ES-I3 (cell line): ENCODE results near the gene RGS7.
"Not testable (repeated sequence)": the region's sequence is repeated elsewhere in the genome, so short reads cannot be mapped to it uniquely, and the experiment has no call there.

Source experiments
- H3K36me3 ChIP-seq: 2 replicates; pipeline ENCODE4 v1.6.1; 2013; ENCODE audit warnings: mild to moderate bottlenecking, low read length, control low read depth, moderate library complexity; ENCODE audit not compliant: insufficient read depth
- H3K4me1 ChIP-seq: 2 replicates; pipeline ENCODE4 v1.6.1; 2013; ENCODE audit warnings: mild to moderate bottlenecking, control low read depth, low read length; ENCODE audit not compliant: insufficient read depth
- H3K9ac ChIP-seq: 2 replicates; pipeline ENCODE4 v1.6.1; 2013; ENCODE audit warnings: low read depth, mild to moderate bottlenecking, low read length, moderate library complexity
- H3K9me3 ChIP-seq: 2 replicates; pipeline ENCODE4 v1.6.1; 2013; ENCODE audit warnings: mild to moderate bottlenecking, low read length, moderate library complexity; ENCODE audit not compliant: control insufficient read depth, insufficient read depth

The RGS7 gene

GRCh38 chr1:240909701-240910457 lies 447.1 kb downstream of the RGS7 start:
- no peaks in the 10 kb centered on the region for H3K9me3 ChIP-seq
- no peaks in the 10 kb centered on the region for H3K36me3 ChIP-seq
- H3K4me1 ChIP-seq = no peaks in the 10 kb centered on the region
- no peak overlapping the region for H3K9ac ChIP-seq

- Histone ChIP-seq H3K36me3 (no peaks in the 10 kb centered on the region), H3K9me3 (peaks cover 2% of the 10 kb centered on the region; the same call in 1 of the 2 replicates), H3K9ac (no peak overlapping the region), H3K4me1 (no peaks in the 10 kb centered on the region)
Measured at GRCh38 chr1:240906477-240906876, 450.5 kb downstream of the RGS7 start.

- no peaks in the 10 kb centered on the region for H3K4me1 ChIP-seq
- no peak overlapping the region for H3K9ac ChIP-seq
- peaks cover 2% of the 10 kb centered on the region; the same call in 1 of the 2 replicates for H3K9me3 ChIP-seq
- H3K36me3 ChIP-seq = no peaks in the 10 kb centered on the region
Measured at GRCh38 chr1:240905225-240905765, 451.7 kb downstream of the RGS7 start.

- not testable (repeated sequence) for H3K36me3 ChIP-seq, H3K4me1 ChIP-seq, H3K9ac ChIP-seq, H3K9me3 ChIP-seq
Measured at GRCh38 chr1:240895424-240895823, 461.6 kb downstream of the RGS7 start.

DNA sequence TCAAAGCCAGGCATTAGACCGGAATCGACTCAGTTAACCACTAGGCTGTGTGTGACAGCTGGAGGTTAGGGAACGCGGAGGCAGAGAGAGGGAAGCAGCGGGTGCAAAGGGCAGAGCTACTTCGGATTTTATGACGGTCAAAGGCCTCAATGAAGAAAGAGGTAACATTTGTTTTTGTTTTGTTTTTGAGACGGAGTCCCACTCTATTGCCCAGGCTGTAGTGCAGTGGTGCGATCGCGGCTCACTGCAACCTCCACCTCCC lies 468.3 kb downstream of the RGS7 start:
- Histone ChIP-seq H3K36me3 (no peaks in the 10 kb centered on the region), H3K4me1 (no peaks in the 10 kb centered on the region), H3K9me3 (no peaks in the 10 kb centered on the region), H3K9ac (no peak overlapping the region)

GRCh38 chr1:240888039-240888786 lies 468.8 kb downstream of the RGS7 start:
- no peaks in the 10 kb centered on the region for H3K4me1 ChIP-seq
- no peaks in the 10 kb centered on the region for H3K9me3 ChIP-seq
- H3K9ac ChIP-seq = no peak overlapping the region
- H3K36me3 ChIP-seq = no peaks in the 10 kb centered on the region

DNA sequence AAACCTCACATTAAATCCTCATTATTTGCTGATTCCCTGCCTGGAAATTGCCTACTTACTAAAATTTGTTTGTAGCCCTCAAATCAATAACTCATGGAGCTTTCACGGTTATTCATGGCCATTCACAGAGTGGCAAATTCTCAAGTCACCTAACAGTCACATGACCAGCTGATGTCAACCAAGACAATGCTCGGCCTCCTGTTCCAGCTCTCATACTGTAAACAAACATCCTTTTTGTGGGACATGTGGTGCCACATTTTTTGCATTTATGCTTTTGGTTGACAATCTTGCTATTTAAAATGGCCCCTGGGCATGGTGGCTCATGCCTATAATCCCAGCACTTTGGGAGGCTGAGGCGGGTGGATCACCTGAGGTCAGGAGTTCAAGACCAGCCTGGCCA lies 473.5 kb downstream of the RGS7 start:
- no peaks in the 10 kb centered on the region for H3K9me3 ChIP-seq
- H3K36me3 ChIP-seq = no peaks in the 10 kb centered on the region
- H3K4me1 ChIP-seq = no peaks in the 10 kb centered on the region
- no peak overlapping the region for H3K9ac ChIP-seq

GRCh38 chr1:240882656-240883308 lies 474.2 kb downstream of the RGS7 start:
- H3K36me3 ChIP-seq, H3K9ac ChIP-seq, H3K9me3 ChIP-seq, H3K4me1 ChIP-seq: not testable (repeated sequence)

DNA sequence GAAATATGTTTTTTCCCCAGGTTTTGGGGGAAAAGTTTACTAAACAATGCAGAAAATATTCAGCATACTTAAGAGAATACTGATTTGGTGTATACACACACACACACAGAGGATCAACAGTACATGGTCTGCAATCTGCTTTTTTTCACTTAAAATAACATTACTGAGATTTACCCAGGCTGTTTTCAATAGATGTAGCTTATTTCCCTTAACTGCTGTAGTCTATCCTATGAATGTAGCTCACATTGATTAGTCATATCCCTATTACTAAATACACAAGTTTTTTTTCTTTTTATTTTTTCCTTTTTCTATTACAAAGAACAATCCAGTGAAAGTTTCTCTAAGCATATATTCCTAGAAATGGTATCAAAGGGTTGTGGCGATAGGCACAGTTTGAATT lies 478.4 kb downstream of the RGS7 start:
- H3K9me3 ChIP-seq = no peaks in the 10 kb centered on the region
- no peaks in the 10 kb centered on the region for H3K4me1 ChIP-seq
- H3K9ac ChIP-seq = no peak overlapping the region
- no peaks in the 10 kb centered on the region for H3K36me3 ChIP-seq

- no peaks in the 10 kb centered on the region for H3K36me3 ChIP-seq
- H3K9ac ChIP-seq = no peak overlapping the region
- H3K4me1 ChIP-seq = no peaks in the 10 kb centered on the region
- H3K9me3 ChIP-seq = no peaks in the 10 kb centered on the region
Measured at GRCh38 chr1:240877605-240878004, 479.4 kb downstream of the RGS7 start.

GRCh38 chr1:240876071-240876470 lies 480.9 kb downstream of the RGS7 start:
- Histone ChIP-seq H3K9ac (no peak overlapping the region), H3K36me3 (no peaks in the 10 kb centered on the region), H3K9me3 (no peaks in the 10 kb centered on the region), H3K4me1 (no peaks in the 10 kb centered on the region)

- H3K9me3 ChIP-seq = no peaks in the 10 kb centered on the region
- no peak overlapping the region for H3K9ac ChIP-seq
- H3K36me3 ChIP-seq = no peaks in the 10 kb centered on the region
- H3K4me1 ChIP-seq = no peaks in the 10 kb centered on the region
Measured at GRCh38 chr1:240869071-240869470, 487.9 kb downstream of the RGS7 start.

DNA sequence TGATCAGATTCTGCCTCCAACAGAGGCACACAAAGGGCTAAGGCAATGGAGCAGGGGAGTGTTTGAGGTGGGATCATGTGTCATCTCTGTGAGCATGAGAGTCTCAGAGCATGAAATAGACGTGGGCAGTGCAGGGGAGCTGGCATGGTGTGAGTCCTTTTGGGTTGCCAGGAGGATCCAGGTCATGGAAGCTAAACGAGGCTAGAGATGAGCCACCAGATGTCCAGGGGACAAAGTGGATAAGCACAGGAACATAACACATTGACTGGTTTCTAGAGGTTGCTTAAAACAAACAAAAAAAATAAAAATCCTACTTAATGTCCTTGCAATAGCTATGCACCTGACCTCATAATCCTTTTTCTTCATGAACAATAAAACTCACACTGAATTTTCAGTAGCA lies 490.3 kb downstream of the RGS7 start:
- H3K9ac ChIP-seq = no peak overlapping the region

GRCh38 chr1:240860023-240860422 lies 497.0 kb downstream of the RGS7 start:
- no peaks in the 10 kb centered on the region for H3K4me1 ChIP-seq
- no peaks in the 10 kb centered on the region for H3K9me3 ChIP-seq
- H3K36me3 ChIP-seq = no peaks in the 10 kb centered on the region
- H3K9ac ChIP-seq = no peak overlapping the region

More for the DNA sequence above, 490.3 kb downstream of the RGS7 start:
- Histone ChIP-seq H3K9me3 (no peaks in the 10 kb centered on the region), H3K4me1 (no peaks in the 10 kb centered on the region), H3K36me3 (no peaks in the 10 kb centered on the region)

- H3K9me3 ChIP-seq = no peaks in the 10 kb centered on the region
- no peak overlapping the region for H3K9ac ChIP-seq
- H3K36me3 ChIP-seq = no peaks in the 10 kb centered on the region
- H3K4me1 ChIP-seq = no peaks in the 10 kb centered on the region
Measured at GRCh38 chr1:240854367-240854766, 502.6 kb downstream of the RGS7 start.
